ENCODE measurements around the gene TRAPPC10.

Gene TRAPPC10

GRCh38 chr21:44057055-44057454 is 44.9 kb downstream of the TRAPPC10 start:
- TF ChIP-seq CTCF (IDR thresholded peaks at IDR 0.05; ENCODE audit: insufficient read depth, missing control alignments), result no peak
- DNase-seq (ENCODE audit: insufficient read length, low spot score) (no peak), FAIRE-seq (no peak)

- DNase-seq (ENCODE audit: insufficient read length, low spot score), result no peak
- TF ChIP-seq CTCF (IDR thresholded peaks at IDR 0.05; ENCODE audit: insufficient read depth, missing control alignments), result no peak
- no peak for FAIRE-seq
Measured at GRCh38 chr21:44057960-44058651, 46.0 kb downstream of the TRAPPC10 start.

GRCh38 chr21:44058652-44058964 is 46.5 kb downstream of the TRAPPC10 start:
- FAIRE-seq (no peak), DNase-seq (ENCODE audit: insufficient read length, low spot score) (no peak)
- no peak for TF ChIP-seq CTCF (IDR thresholded peaks at IDR 0.05; ENCODE audit: insufficient read depth, missing control alignments)

- DNase-seq (ENCODE audit: insufficient read length, low spot score) (no peak), FAIRE-seq (no peak)
- TF ChIP-seq CTCF (IDR thresholded peaks at IDR 0.05; ENCODE audit: insufficient read depth, missing control alignments), result no peak
Measured at GRCh38 chr21:44058981-44059380, 46.9 kb downstream of the TRAPPC10 start.

- DNase-seq (ENCODE audit: insufficient read length, low spot score) (no peak), FAIRE-seq (no peak)
Measured at GRCh38 chr21:44059710-44060109, 47.6 kb downstream of the TRAPPC10 start.

GRCh38 chr21:44062380-44062779 is 50.3 kb downstream of the TRAPPC10 start:
- TF ChIP-seq CTCF (IDR thresholded peaks at IDR 0.05; ENCODE audit: insufficient read depth, missing control alignments), result no peak
- no peak for DNase-seq (ENCODE audit: insufficient read length, low spot score)
- FAIRE-seq, result no peak

More at GRCh38 chr21:44059710-44060109, 47.6 kb downstream of the TRAPPC10 start:
- TF ChIP-seq CTCF (IDR thresholded peaks at IDR 0.05; ENCODE audit: insufficient read depth, missing control alignments), result no peak

GRCh38 chr21:44063151-44063912 is 51.2 kb downstream of the TRAPPC10 start:
- FAIRE-seq (no peak), DNase-seq (ENCODE audit: insufficient read length, low spot score) (no peak)
- TF ChIP-seq CTCF (IDR thresholded peaks at IDR 0.05; ENCODE audit: insufficient read depth, missing control alignments), result no peak
